HG03378 (cell line): ENCODE measurements around the gene SLX9.

ENCODE experiments used
- ATAC-seq: cut with Tn5 transposase; IDR thresholded peaks from one replicate; pipeline ENCODE4 v1.9.1; 2021; ENCODE audit warnings: mild to moderate bottlenecking, moderate library complexity; ENCODE audit not compliant: unreplicated experiment

SLX9 gene

GRCh38 chr21:44958471-44959191, 18.8 kb downstream of the SLX9 start:
- no peak for ATAC-seq

GRCh38 chr21:44959376-44960091, 19.7 kb downstream of the SLX9 start:
- ATAC-seq: no peak

GRCh38 chr21:44960141-44961092, 20.6 kb downstream of the SLX9 start:
- ATAC-seq: no peak

- ATAC-seq: no peak
These were observed 22.7 kb downstream of the SLX9 start for GRCh38 chr21:44962403-44962966.

GRCh38 chr21:44964381-44964780, 24.6 kb downstream of the SLX9 start:
- ATAC-seq: no peak

GRCh38 chr21:44965251-44966022, 25.6 kb downstream of the SLX9 start:
- ATAC-seq: no peak

GRCh38 chr21:44966135-44967081, 26.6 kb downstream of the SLX9 start:
- no peak for ATAC-seq

GRCh38 chr21:44967082-44968047, 27.5 kb downstream of the SLX9 start:
- no peak for ATAC-seq

- ATAC-seq: no peak
These were observed 29.3 kb downstream of the SLX9 start for GRCh38 chr21:44969066-44969670.

GRCh38 chr21:44969931-44970755, 30.3 kb downstream of the SLX9 start:
- ATAC-seq: no peak

- ATAC-seq: no peak
These were observed 31.2 kb downstream of the SLX9 start for GRCh38 chr21:44970766-44971671.

GRCh38 chr21:44971672-44971995, 31.8 kb downstream of the SLX9 start:
- ATAC-seq: no peak

- no peak for ATAC-seq
These were observed 32.5 kb downstream of the SLX9 start for GRCh38 chr21:44972301-44972814.

GRCh38 chr21:44972821-44973220, 33.0 kb downstream of the SLX9 start:
- no peak for ATAC-seq

GRCh38 chr21:44973598-44973997, 33.8 kb downstream of the SLX9 start:
- no peak for ATAC-seq

GRCh38 chr21:44974676-44975075, 34.8 kb downstream of the SLX9 start:
- ATAC-seq: no peak
